Testis (tissue), 2 donors: ENCODE results near the gene DNHD1.

Experiments
- POLR2A ChIP-seq: fragments of 450-650 bp; IDR thresholded peaks from one replicate; pipeline ENCODE4 v1.6.1; 2017; ENCODE audit warnings: antibody characterized with exemption, mild to moderate bottlenecking, moderate library complexity
- TF ChIP-seq, protein P1 (sequence below), 3 experiments: fragments of 450-650 bp in 2 of 3; fragments of 200-600 bp in 1 of 3; sonication (generic) in 1 of 3; IDR thresholded peaks; one replicate each; pipeline ENCODE4 v1.5.1; 2016 to 2019; ENCODE audit warnings: antibody characterized with exemption in 3 of 3, mild to moderate bottlenecking in 2 of 3, moderate library complexity in 1 of 3

- TF ChIP-seq, protein P1, sequence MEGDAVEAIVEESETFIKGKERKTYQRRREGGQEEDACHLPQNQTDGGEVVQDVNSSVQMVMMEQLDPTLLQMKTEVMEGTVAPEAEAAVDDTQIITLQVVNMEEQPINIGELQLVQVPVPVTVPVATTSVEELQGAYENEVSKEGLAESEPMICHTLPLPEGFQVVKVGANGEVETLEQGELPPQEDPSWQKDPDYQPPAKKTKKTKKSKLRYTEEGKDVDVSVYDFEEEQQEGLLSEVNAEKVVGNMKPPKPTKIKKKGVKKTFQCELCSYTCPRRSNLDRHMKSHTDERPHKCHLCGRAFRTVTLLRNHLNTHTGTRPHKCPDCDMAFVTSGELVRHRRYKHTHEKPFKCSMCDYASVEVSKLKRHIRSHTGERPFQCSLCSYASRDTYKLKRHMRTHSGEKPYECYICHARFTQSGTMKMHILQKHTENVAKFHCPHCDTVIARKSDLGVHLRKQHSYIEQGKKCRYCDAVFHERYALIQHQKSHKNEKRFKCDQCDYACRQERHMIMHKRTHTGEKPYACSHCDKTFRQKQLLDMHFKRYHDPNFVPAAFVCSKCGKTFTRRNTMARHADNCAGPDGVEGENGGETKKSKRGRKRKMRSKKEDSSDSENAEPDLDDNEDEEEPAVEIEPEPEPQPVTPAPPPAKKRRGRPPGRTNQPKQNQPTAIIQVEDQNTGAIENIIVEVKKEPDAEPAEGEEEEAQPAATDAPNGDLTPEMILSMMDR (IDR thresholded peaks at IDR 0.05), result no peak
- no peak for TF ChIP-seq POLR2A
Observed at GRCh38 chr11:6455070-6455469, 42.0 kb upstream of the DNHD1 start.
